GM10847 (cell line): ENCODE measurements around the gene AGT.

Source experiments
- POLR2A ChIP-seq: IDR thresholded peaks from 2 replicates; pipeline ENCODE4 v1.6.1; 2011; ENCODE audit not compliant: insufficient read length; ENCODE audit errors: extremely low read depth

The AGT gene

DNA sequence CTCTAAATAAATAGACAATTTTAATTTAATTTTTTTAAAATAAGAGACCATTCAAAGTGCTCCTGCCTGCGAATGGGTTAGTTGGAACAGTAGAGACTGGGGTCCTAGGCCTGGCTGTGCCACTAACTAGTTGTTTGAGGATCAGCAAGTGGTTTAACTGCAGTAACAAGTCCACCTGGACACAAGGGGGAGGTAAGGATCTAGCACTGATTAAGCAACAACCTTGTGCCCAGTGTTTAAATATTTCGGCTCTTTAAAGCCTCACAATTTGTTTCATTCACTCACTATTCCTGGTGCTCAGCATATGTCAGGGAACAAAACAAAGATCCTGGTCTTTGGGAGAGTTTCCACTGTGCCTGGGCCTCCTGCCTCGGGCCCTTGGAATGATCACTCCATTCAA, 1.6 kb upstream of the AGT start:
- TF ChIP-seq POLR2A = no peak

DNA sequence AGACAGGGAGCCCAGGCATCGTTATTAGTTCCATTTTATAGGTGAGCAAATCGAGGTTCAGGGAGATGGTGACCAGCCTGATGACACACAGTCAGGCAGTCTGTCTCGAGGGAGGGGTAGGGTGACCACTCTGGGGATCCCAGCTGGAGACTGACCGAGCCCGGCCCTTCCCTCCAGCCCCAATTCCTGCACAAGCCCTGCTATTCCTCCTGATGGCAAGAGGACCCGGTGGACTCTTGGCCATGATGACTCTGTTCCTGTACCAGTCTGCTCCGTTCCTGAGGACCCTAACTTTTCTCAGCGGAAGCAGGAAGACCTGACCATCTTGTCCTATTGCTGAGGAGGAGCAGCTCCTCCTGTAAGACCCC, 391 bp downstream of the AGT start:
- TF ChIP-seq POLR2A = no peak

DNA sequence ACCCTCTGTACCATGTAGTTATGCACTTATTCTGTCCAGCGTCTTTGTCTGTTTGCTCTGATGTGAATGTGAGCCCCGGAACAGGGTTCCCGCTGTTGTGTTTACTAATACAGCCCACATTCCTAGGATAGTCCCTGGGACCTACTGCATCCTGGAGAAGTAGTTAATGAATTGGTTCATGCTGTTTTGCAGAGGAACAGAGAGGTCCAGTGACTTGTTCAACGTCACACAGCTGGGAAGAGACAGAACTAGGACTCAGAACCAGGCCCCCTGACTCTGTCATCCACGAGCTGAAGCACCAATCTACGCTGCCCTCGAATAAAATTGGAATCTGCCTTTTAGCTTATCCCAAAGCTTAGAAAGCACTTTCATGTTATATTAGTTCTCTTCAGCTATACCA, 784 bp downstream of the AGT start:
- TF ChIP-seq POLR2A = no peak

DNA sequence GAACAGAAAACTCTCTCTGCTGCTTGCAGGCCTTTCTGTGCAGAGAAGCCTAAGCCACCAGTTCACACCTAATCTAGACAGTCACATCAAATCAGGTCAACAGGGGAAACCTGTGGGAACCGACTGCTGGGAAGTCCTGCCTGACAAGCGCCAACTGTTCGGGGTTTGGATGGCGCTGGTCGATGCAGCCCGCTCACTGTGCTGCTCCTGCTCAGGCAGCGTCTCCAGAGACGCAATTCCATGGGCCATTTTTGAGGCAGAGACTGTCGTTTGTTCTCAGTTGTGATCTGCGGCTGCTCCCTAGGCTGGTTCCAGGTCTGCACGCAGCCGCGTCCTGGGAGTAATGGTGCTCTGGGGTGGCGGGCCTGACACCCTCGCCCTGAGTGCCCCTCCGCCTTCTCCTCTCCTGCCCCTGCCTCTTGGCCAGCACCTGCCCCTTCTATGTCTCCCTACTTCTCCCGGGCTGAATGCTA, 1.4 kb downstream of the AGT start:
- no peak for TF ChIP-seq POLR2A

DNA sequence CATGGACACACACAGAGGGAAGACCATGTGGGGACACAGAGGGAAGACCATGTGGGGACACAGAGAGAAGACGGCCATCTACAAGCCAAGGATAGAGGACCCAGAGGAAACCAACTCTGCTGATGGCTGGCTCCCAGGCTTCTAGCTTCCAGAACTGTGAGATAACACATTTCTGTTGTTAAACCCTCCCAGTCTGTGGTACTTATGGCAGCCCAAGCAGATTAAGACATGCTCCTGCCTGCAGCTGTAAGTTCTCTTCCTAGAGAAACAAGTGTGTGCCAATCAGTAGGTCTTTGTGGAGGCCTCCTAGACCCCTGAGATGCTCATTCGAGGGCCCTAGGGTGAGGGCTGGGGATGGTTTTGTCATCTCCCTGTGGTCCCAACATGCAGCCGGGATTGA, 2.7 kb downstream of the AGT start:
- TF ChIP-seq POLR2A = no peak

DNA sequence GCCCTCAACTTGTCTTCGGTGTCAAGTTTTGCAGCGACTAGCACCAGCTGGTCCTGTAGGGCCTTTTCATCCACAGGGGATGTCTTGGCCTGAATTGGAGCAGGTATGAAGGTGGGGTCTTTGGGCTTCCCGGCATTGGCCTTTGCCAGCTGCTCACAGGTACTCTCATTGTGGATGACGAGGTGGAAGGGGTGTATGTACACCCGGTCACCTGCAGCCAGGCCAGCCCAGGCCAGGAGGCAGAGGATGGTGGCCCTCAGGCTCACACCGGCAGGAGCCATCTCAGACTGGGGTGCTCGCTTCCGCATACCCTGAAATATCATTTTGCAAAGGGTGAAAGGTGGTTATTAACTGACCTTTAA, 3.4 kb downstream of the AGT start:
- no peak for TF ChIP-seq POLR2A

DNA sequence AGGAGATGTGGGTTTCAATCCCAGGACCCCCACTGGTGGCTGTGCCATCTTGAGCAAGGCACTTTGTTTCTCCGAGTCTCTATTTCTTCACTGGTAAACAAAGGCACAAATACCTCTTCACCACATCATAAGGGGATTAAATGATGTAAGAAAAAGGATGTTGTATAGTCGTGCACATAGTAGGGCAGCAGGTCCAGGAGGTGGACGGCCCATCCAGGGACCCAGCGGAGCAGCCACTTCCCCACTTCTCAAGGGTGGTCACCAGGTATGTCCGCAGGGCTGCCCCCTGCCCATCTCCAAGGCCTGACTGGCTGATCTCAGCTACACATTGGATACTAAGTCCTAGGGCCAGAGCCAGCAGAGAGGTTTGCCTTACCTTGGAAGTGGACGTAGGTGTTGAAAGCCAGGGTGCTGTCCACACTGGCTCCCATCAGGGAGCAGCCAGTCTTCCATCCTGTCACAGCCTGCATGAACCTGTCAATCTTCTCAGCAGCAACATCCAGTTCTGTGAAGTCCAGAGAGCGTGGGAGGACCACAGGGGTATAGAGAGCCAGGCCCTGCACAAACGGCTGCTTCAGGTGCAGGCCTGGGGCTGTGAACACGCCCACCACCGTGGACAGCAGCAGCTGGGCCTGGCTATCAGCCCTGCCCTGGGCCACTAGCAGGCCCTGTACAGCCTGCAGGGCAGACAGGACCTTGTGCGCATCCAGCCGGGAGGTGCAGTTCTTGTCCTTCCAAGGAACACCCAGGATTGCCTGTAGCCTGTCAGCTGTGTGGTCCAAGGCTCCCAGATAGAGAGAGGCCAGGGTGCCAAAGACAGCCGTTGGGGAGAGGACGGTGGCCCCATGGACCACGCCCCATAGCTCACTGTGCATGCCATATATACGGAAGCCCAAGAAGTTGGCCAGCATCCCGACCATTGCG, 4.0 kb downstream of the AGT start:
- no peak for TF ChIP-seq POLR2A

DNA sequence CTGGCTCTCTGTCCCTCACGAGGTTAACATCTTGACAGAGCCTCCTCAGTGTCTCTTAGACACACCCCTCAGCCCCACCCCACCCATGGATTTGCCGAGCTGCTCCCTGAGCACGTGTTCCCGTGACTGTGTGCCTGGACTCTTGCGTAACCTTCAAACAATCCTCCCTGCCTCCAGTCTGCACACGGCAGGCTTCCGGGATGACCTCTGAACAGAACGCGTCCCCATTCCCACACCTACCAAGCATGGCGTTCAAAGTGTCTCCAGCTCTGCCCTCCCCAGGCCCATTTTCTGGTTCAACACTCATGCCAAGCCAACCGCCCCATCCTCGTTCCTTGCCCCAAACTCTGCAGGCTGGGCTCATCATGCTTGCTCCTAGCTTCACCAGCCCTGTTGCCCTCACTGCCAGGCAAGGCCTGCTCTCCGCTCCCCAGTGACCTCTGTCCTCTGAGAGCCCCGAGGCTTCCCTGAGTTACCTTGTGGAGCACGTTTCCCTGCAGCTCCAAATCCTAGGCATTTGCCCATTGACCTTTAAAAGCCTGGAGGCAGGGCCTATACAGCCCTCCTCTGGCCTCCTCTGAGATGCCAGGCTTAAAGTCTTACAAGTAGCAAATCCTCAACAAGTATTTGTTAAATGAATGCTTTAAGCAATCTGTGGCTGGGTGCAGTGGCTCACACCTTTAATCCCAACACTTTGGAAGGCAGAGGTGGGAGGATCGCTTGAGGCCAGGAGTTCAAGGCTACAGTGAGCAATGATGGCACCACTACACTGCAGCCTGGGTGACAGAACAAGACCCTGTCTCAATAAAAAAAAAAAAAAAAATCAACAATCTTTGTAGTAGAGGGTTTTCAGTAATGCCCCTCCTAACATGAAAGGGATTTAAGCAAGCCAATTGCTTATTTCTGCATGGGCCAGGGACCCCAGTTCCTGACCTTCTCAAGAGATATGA, 5.0 kb downstream of the AGT start:
- no peak for TF ChIP-seq POLR2A

DNA sequence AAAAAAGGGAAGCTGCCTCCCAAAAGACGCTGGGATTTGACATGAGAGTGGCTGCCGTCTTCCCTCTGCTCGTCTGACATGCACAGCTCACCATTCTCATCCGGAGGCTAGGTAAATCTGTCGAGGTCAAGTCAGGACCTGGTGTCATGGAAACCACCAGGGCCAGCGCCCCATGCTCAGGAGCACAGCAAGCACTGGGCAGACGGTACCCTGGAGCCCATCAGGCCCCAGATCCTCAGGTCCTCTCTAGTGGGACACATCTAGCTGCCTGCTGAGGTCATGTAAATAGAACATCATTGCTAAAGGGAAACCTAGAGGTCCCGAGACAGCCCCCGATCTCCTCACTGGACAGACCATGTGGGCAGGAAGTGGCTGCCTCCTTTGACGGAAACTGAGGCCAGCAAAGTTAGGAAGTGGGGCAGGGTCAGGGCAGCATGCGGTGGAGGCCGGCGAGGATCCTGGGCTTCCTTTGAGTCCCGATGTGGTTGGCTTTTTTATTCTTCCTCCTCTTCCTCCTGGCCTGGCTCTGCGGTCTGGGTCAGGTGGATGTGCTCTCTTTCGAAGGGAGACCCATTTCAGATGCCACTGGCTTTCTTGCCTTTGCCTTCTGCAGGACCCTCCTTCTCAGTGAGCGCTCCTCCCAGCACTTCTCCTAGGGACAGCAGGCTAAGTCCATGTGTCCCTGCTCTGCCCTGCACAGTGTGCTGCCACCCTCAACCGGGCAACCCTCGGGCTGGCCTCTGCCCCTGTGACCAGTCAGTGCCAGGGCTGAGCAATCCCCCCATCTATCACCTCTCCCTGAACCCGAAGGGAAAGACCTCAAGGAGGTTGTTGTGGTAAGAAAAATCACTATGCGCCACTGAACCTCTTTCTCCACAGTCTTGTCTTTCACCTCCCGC, 5.9 kb downstream of the AGT start:
- no peak for TF ChIP-seq POLR2A

DNA sequence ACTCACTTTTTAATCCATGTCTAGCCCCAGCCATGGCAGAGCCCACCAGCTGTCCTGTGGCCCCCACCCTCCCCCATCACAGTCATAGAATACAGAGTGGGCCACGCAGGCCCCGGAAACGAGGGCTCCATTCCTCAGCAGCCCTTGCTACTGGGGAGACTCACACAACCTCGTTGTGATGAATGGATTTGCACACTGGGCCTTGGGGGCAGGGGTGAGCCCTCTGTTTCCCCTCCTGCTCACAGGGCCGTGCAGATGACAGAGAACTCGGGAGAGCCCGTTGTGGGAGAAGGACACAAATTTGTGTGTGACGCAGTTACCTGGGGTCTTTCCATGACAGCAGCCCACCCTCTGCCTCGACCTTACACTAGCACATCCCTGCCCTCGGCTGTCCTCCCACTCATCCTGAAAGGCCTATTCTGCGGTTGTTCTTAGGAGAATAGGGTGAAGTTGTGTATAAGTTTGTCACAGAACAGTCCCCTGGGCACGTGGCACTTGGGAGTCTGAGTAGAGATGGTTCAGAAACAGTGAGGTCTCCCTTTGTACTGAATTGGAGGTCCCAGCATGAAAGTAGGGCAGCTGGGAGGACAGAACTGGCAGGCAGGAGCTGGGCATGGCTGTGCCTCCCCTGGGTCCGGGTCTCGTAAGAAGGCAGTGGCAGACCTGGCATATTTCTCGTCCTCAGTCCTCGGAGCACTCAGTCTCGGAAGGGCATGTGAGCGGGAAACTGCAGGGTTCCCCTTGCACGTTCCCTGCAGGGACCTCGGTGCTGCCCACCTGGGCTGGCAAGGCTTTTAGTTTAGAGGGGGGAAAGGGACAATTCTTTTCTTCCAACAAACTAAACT, 6.8 kb downstream of the AGT start:
- no peak for TF ChIP-seq POLR2A

DNA sequence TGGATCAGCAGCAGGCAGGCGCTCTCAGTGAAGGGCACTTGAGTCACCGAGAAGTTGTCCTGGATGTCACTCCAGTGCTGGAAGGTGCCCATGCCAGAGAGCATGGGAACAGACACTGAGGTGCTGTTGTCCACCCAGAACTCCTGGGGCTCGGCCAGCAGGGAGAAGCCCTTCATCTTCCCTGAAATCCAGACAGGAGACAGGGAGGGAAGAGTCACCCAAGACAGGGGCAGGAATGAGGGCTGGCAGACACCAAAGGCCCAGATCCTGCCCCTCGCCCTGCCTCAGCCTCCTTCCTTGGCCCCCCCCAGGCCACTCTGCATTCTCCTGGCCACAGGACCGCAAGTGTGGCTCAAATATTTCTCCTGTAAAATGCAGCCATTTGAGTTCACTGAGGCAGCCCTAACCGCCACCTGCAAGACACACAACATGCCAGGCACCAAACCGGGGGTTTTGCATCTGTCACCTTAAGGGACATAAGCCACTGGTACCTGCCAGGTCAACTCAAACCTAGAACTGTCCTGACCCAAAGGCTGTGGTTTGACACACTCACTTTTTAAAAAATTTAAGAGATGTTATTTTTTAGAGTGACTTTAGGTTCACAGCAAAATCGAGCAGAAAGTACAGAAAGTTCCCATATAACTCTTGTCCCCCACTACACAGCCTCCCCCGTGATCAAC, 7.8 kb downstream of the AGT start:
- no peak for TF ChIP-seq POLR2A

DNA sequence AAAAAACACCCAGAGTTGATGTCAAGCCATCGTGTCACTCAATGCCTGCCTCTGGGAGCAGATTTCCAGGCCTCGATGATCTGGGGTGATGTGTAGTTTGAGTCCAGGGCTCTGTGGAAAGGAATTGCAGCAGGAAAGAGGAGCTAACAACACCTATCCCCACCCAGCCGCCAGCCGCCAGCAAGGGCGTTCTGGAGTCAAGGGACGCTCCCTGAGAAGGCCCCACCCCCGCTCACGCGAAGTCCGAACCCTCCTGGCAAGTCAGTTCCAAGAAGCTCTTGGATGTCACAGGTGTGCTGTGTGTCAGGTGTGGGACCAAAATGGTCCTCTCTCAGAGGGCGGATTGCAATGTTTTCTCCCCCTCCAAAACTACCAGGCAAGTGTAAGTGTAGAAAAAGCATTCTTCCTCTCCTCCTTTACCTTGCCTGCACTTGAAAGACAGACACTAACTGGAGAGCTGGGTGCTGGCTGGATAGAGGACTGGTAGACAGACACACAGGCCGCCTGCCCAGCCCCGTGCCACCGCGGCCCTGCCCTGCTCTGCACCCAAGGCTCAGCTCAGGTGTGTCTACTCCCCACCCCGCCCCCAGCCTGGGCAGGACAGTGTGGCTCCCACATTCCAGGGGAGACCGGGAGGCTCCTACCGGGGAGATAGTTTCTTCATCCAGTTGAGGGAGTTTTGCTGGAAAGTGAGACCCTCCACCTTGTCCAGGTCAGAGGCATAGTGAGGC, 8.5 kb downstream of the AGT start:
- TF ChIP-seq POLR2A = no peak

DNA sequence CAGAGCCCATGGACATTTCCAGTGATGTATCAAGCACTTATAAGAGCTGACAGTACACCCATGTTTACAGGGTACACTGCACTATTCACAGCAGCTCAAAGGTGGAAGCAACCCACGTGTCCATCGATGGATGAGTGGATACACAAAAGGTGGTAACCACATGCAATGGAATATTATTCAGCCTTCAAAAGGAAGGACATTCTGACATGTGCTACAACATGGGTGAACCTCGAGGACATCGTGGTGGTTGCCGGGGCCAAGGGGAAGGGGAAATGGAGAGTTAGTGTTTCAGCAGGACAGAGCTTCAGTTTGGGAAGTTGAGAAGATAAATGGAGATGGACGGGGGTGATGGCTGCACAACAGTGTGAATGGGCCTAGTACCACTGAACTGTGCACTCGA, 9.1 kb downstream of the AGT start:
- no peak for TF ChIP-seq POLR2A

DNA sequence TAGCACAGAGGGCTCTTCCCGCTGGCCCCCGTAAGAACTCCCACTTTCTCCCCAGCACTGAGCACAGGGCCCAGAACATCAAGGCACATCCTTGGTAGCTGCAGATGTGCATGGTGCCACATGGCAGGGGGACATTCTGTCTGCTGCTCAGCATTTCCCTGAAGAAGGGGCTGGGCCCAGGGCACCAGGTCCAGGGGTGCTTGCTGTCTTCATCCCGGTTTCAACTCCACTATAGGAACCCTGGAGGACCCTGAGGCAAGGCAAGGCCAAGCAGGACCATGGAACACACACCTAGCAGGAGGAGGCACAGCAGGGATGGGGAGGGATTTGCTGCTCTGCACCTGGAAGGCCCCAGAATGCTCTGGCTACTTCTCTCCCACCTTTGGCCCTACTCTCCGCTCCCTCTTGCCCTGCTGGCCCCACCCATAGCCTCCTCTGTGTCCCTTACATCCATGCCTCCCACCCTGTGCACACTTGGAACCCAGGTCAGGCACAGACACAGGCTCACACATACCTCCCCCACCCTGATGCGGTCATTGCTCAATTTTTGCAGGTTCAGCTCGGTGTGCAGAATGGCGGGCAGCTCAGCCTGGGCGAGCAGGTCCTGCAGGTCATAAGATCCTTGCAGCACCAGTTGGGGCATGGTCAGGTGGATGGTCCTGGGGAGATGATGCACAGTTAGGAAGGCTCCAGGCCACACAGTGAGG, 10.1 kb downstream of the AGT start:
- no peak for TF ChIP-seq POLR2A
